ENCODE data around the gene OR2V2.
"Not testable (repeated sequence)": the region's sequence is repeated elsewhere in the genome, so short reads cannot be mapped to it uniquely, and the experiment has no call there.

Gene OR2V2

GRCh38 chr5:181105391-181106025 is 41.9 kb upstream of the OR2V2 start:
- Histone ChIP-seq H3K27me3 (replicated peaks; ENCODE audit: control insufficient read depth, insufficient read depth, low read length) (peaks cover 38% of the 10 kb centered on the region), H3K4me1 (ENCODE audit: control insufficient read depth, insufficient read depth, low read length) (no peaks in the 10 kb centered on the region), H3K4me3 (ENCODE audit: low read length) (no peak overlapping the region), H3K36me3 (ENCODE audit: control insufficient read depth, insufficient read depth, low read length, severe bottlenecking) (no peaks in the 10 kb centered on the region), H3K9me3 (ENCODE audit: control insufficient read depth, low read length) (no peaks in the 10 kb centered on the region), H3K9ac (ENCODE audit: low read length) (no peak overlapping the region)
- no peak for DNase-seq (ENCODE audit: low read depth)

- Histone ChIP-seq H3K27me3 (replicated peaks; ENCODE audit: control insufficient read depth, insufficient read depth, low read length) (peaks cover 56% of the 10 kb centered on the region), H3K4me3 (ENCODE audit: low read length) (no peak overlapping the region), H3K36me3 (ENCODE audit: control insufficient read depth, insufficient read depth, low read length, severe bottlenecking) (no peaks in the 10 kb centered on the region), H3K9ac (ENCODE audit: low read length) (no peak overlapping the region), H3K9me3 (ENCODE audit: control insufficient read depth, low read length) (no peaks in the 10 kb centered on the region), H3K4me1 (ENCODE audit: control insufficient read depth, insufficient read depth, low read length) (no peaks in the 10 kb centered on the region)
- no peak for DNase-seq (ENCODE audit: low read depth)
Observed at GRCh38 chr5:181107699-181108098, 39.7 kb upstream of the OR2V2 start.

- Histone ChIP-seq H3K9me3 (ENCODE audit: control insufficient read depth, low read length) (no peaks in the 10 kb centered on the region), H3K36me3 (ENCODE audit: control insufficient read depth, insufficient read depth, low read length, severe bottlenecking) (no peaks in the 10 kb centered on the region), H3K4me3 (ENCODE audit: low read length) (no peak overlapping the region), H3K27me3 (replicated peaks; ENCODE audit: control insufficient read depth, insufficient read depth, low read length) (peaks cover 56% of the 10 kb centered on the region), H3K4me1 (ENCODE audit: control insufficient read depth, insufficient read depth, low read length) (no peaks in the 10 kb centered on the region), H3K9ac (ENCODE audit: low read length) (no peak overlapping the region)
- no peak for DNase-seq (ENCODE audit: low read depth)
Observed at GRCh38 chr5:181108578-181109165, 38.7 kb upstream of the OR2V2 start.

DNA sequence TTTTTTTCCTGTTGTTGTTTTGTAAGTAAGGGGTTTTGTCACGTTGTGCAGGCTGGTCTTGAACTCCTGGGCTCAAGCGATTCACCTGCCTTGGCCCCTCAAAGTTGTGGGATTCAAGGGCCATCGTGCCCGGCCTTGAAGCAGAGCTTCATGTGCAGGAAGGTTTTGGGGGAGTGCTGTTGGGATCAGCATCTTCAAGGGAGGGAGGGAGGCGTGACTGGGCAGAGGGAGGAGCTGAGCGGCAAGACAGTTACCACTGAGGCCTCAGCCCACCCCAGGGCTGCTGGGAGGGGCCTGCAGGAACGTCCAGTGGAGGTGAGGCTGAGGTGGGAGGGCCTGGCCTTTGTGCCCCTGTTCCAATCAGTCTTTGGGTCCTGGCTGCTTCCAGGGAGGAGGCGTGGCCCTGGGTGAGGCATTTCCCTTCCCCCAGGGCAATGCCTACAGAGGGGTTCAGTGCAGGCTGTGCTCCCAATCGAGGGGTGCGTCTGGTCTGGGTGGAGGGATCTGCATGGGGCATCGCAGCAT is 37.8 kb upstream of the OR2V2 start:
- Histone ChIP-seq H3K36me3 (ENCODE audit: control insufficient read depth, insufficient read depth, low read length, severe bottlenecking) (no peaks in the 10 kb centered on the region), H3K9ac (ENCODE audit: low read length) (no peak overlapping the region), H3K27me3 (replicated peaks; ENCODE audit: control insufficient read depth, insufficient read depth, low read length) (peaks cover 56% of the 10 kb centered on the region), H3K4me3 (ENCODE audit: low read length) (no peak overlapping the region), H3K9me3 (ENCODE audit: control insufficient read depth, low read length) (no peaks in the 10 kb centered on the region), H3K4me1 (ENCODE audit: control insufficient read depth, insufficient read depth, low read length) (no peaks in the 10 kb centered on the region)
- DNase-seq (ENCODE audit: low read depth) = no peak

- DNase-seq (ENCODE audit: low read depth) = no peak
- H3K4me3 ChIP-seq (ENCODE audit: low read length) = no peak overlapping the region
- H3K9ac ChIP-seq (ENCODE audit: low read length) = no peak overlapping the region
- no peaks in the 10 kb centered on the region for H3K36me3 ChIP-seq (ENCODE audit: control insufficient read depth, insufficient read depth, low read length, severe bottlenecking)
- H3K27me3 ChIP-seq (replicated peaks; ENCODE audit: control insufficient read depth, insufficient read depth, low read length) = peaks cover 61% of the 10 kb centered on the region
- no peaks in the 10 kb centered on the region for H3K9me3 ChIP-seq (ENCODE audit: control insufficient read depth, low read length)
- peaks cover 9% of the 10 kb centered on the region for H3K4me1 ChIP-seq (ENCODE audit: control insufficient read depth, insufficient read depth, low read length)
Observed at GRCh38 chr5:181111010-181111409, 36.4 kb upstream of the OR2V2 start.

DNA sequence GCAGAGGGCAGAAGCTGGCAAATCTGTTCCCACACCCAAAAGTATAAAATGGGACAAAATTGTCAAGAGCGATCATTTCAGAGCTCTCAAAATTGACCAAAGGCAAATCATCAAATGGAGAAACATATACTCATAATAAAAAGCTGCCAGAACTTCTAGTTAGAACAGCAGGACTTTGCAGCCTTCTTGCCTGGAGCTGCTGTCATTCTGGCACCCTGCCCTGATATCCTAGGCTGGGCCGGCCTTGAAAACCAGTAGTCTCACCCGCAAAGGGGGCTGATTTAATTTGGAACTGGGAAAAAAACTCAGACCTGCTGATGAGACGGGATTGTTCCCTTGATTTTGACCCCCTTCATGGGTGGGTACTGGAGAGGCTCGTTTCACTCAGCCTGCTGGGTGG is 34.9 kb upstream of the OR2V2 start:
- no peaks in the 10 kb centered on the region for H3K9me3 ChIP-seq (ENCODE audit: control insufficient read depth, low read length)
- no peaks in the 10 kb centered on the region for H3K36me3 ChIP-seq (ENCODE audit: control insufficient read depth, insufficient read depth, low read length, severe bottlenecking)
- H3K4me3 ChIP-seq (ENCODE audit: low read length) = no peak overlapping the region
- no peak for DNase-seq (ENCODE audit: low read depth)
- no peak overlapping the region for H3K9ac ChIP-seq (ENCODE audit: low read length)
- peaks cover 53% of the 10 kb centered on the region for H3K27me3 ChIP-seq (replicated peaks; ENCODE audit: control insufficient read depth, insufficient read depth, low read length)
- H3K4me1 ChIP-seq (ENCODE audit: control insufficient read depth, insufficient read depth, low read length) = peaks cover 9% of the 10 kb centered on the region

DNA sequence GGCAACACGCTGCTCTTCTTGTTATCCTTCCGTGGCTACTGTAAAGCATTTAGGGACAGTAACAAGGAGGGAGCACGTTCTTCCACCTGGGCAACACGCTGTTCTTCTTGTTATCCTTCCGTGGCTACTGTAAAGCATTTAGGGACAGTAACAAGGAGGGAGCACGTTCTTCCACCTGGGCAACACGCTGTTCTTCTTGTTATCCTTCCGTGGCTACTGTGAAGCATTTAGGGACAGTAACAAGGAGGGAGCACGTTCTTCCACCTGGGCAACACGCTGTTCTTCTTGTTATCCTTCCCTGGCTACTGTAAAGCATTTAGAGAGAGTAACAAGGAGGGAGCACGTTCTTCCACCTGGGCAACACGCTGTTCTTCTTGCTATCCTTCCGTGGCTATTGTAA is 33.8 kb upstream of the OR2V2 start:
- H3K9me3 ChIP-seq (ENCODE audit: control insufficient read depth, low read length); H3K36me3 ChIP-seq (ENCODE audit: control insufficient read depth, insufficient read depth, low read length, severe bottlenecking); H3K4me1 ChIP-seq (ENCODE audit: control insufficient read depth, insufficient read depth, low read length); H3K4me3 ChIP-seq (ENCODE audit: low read length); H3K9ac ChIP-seq (ENCODE audit: low read length); DNase-seq (ENCODE audit: low read depth): not testable (repeated sequence)
- peaks cover 42% of the 10 kb centered on the region for H3K27me3 ChIP-seq (replicated peaks; ENCODE audit: control insufficient read depth, insufficient read depth, low read length)

DNA sequence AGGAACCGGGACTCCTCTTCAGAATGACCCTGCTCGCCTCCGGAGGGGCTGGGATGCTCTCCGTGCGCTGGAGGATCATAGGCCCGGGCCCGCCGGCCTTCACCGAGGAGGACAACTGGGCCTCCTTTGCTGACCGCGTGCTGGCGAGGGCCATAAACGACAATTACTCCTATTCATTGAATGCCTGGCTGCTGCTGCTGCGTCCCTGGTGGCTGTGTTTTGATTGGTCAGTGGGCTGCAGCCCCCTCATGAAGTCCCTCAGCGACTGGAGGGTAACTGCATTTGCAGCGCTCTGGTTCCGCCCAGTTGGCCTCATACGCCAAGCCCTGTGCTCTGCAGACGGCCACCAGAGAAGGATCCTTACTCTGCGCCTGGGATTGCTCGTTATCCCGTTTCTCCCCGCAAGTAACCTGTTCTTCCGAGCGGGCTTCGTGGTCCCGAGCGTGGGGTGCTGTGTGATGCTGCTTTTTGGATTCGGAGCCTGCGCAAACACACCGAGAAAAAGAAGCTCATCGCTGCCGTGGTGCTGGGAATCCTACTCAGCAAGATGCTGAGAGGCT is 33.0 kb upstream of the OR2V2 start:
- Histone ChIP-seq H3K36me3 (ENCODE audit: control insufficient read depth, insufficient read depth, low read length, severe bottlenecking) (no peaks in the 10 kb centered on the region), H3K4me1 (ENCODE audit: control insufficient read depth, insufficient read depth, low read length) (peaks cover 9% of the 10 kb centered on the region), H3K4me3 (ENCODE audit: low read length) (peak overlapping the region; percentile 53), H3K9ac (ENCODE audit: low read length) (no peak overlapping the region), H3K27me3 (replicated peaks; ENCODE audit: control insufficient read depth, insufficient read depth, low read length) (peaks cover 34% of the 10 kb centered on the region), H3K9me3 (ENCODE audit: control insufficient read depth, low read length) (no peaks in the 10 kb centered on the region)
- no peak for DNase-seq (ENCODE audit: low read depth)

- H3K27me3 ChIP-seq (replicated peaks; ENCODE audit: control insufficient read depth, insufficient read depth, low read length) = peaks cover 28% of the 10 kb centered on the region
Observed at GRCh38 chr5:181114844-181115778, 32.3 kb upstream of the OR2V2 start.

DNA sequence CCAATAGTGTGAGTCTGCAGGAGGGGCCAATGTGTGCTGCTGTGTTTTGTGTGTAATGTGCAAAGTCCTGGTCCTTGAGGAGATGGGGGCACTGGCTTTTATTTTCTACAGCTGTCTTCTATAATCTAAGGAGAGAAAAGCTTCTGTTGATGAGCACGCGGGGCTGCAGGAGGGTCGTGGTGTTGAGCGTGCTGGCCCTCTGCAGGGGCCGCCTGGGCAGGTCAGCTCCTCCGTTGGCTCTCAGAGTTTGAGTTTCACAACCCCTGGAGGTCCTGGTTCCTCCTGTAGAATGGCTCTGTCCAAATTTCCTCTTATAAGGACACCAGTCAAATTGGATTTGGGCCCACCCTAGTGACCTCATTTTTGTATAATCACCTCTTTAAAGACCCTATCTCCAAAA is 29.0 kb upstream of the OR2V2 start:
- Histone ChIP-seq H3K4me1 (ENCODE audit: control insufficient read depth, insufficient read depth, low read length) (peaks cover 23% of the 10 kb centered on the region), H3K4me3 (ENCODE audit: low read length) (no peak overlapping the region), H3K27me3 (replicated peaks; ENCODE audit: control insufficient read depth, insufficient read depth, low read length) (peaks cover 5% of the 10 kb centered on the region), H3K9me3 (ENCODE audit: control insufficient read depth, low read length) (no peaks in the 10 kb centered on the region), H3K9ac (ENCODE audit: low read length) (no peak overlapping the region), H3K36me3 (ENCODE audit: control insufficient read depth, insufficient read depth, low read length, severe bottlenecking) (no peaks in the 10 kb centered on the region)
- no peak for DNase-seq (ENCODE audit: low read depth)

More at GRCh38 chr5:181114844-181115778, 32.3 kb upstream of the OR2V2 start:
- H3K9ac ChIP-seq (ENCODE audit: low read length) = no peak overlapping the region
- DNase-seq (ENCODE audit: low read depth) = peak; percentile 54
- H3K4me1 ChIP-seq (ENCODE audit: control insufficient read depth, insufficient read depth, low read length) = peaks cover 12% of the 10 kb centered on the region
- H3K9me3 ChIP-seq (ENCODE audit: control insufficient read depth, low read length) = no peaks in the 10 kb centered on the region
- peak overlapping the region; percentile 53 for H3K4me3 ChIP-seq (ENCODE audit: low read length)
- H3K36me3 ChIP-seq (ENCODE audit: control insufficient read depth, insufficient read depth, low read length, severe bottlenecking) = no peaks in the 10 kb centered on the region

GRCh38 chr5:181119105-181119504 is 28.3 kb upstream of the OR2V2 start:
- Histone ChIP-seq H3K9ac (ENCODE audit: low read length) (no peak overlapping the region), H3K4me1 (ENCODE audit: control insufficient read depth, insufficient read depth, low read length) (peaks cover 23% of the 10 kb centered on the region), H3K27me3 (replicated peaks; ENCODE audit: control insufficient read depth, insufficient read depth, low read length) (peaks cover 5% of the 10 kb centered on the region), H3K36me3 (ENCODE audit: control insufficient read depth, insufficient read depth, low read length, severe bottlenecking) (no peaks in the 10 kb centered on the region), H3K9me3 (ENCODE audit: control insufficient read depth, low read length) (no peaks in the 10 kb centered on the region), H3K4me3 (ENCODE audit: low read length) (no peak overlapping the region)
- DNase-seq (ENCODE audit: low read depth) = no peak
